ENCODE data around the gene CUX1.

The CUX1 gene

DNA sequence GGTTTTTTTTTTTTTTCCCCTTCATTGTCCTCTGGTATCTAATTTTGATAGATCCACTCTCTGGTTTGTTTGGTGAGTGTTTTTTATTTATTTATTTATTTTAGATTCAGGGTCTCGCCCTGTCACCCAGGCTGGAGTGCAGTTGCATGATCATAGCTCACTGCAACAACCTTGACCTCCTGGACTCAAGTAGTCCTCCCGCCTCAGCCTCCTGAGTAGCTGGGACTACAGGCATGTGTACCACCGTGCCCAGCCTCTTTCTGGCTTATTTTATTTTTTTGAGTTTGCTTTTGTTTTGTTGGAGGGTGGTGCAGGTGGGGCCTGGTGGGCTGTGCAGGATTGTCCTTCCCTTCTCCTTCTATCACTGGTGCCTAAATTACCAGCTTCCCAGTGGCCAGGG is 282.0 kb downstream of the CUX1 start:
- Histone ChIP-seq H3K9me3 (no peaks in the 10 kb centered on the region), H3K36me3 (peaks cover 72% of the 10 kb centered on the region), H3K27ac (no peak overlapping the region)

DNA sequence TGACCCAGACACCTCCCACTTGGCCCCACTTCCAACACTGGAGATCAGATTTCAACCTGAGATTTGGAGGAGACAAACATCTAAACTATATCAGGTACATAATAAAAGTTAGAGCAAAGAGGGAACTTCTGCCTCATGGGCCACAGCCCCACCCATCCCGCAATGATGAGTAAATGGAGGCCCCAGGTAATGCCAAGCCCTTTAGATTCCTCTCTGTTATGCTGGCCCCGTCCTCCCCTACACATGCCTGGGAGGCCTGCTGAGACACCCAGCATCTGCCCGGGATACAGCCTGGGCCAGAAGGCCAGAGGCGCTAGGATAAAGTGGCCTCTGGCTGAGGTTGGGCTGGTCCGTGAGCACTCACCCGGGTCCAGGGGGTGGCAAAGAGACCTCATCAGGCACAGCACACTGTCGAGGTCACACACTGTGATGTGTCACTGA is 283.7 kb downstream of the CUX1 start:
- Histone ChIP-seq H3K4me3 (ENCODE audit: low read depth in 1 of 2, low read length in 1 of 2) (no peak overlapping the region), H3K36me3 (peaks cover 81% of the 10 kb centered on the region), H3K27ac (no peak overlapping the region), H3K27me3 (no peaks in the 10 kb centered on the region), H3K9me3 (no peaks in the 10 kb centered on the region), H3K4me1 (ENCODE audit: control insufficient read depth in 1 of 2, insufficient read depth in 1 of 2, low read depth in 1 of 2, low read length in 1 of 2) (no peaks in the 10 kb centered on the region)
- TF ChIP-seq CTCF (IDR thresholded peaks at IDR 0.05) = no peak

More for the DNA sequence above, 282.0 kb downstream of the CUX1 start:
- H3K27me3 ChIP-seq = no peaks in the 10 kb centered on the region
- no peak overlapping the region for H3K4me3 ChIP-seq (ENCODE audit: low read depth in 1 of 2, low read length in 1 of 2)
- TF ChIP-seq CTCF (IDR thresholded peaks at IDR 0.05) = no peak
- no peaks in the 10 kb centered on the region for H3K4me1 ChIP-seq (ENCODE audit: control insufficient read depth in 1 of 2, insufficient read depth in 1 of 2, low read depth in 1 of 2, low read length in 1 of 2)

DNA sequence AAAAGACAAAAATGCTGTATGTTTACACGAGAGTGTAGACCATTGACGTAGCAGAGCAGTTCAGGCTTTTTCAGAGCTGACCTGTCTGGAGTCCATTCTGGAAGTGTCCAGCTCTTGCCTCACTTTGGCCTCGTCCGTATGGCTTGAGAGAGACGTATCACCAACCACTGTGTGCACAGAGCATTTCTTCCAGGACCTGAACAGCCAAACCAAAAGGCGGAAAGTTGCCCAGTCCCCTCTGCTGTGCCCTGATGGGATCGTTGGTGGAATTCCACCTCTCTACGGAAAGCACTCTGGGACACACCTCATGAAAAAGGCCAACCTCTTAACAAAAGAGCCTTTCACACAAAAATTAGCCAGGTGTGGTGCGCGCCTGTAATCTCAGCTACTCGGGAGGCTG is 284.5 kb downstream of the CUX1 start:
- Histone ChIP-seq H3K36me3 (peaks cover 86% of the 10 kb centered on the region), H3K27me3 (no peaks in the 10 kb centered on the region), H3K4me3 (ENCODE audit: low read depth in 1 of 2, low read length in 1 of 2) (no peak overlapping the region), H3K27ac (no peak overlapping the region), H3K9me3 (no peaks in the 10 kb centered on the region), H3K4me1 (ENCODE audit: control insufficient read depth in 1 of 2, insufficient read depth in 1 of 2, low read depth in 1 of 2, low read length in 1 of 2) (no peaks in the 10 kb centered on the region)
- TF ChIP-seq CTCF (IDR thresholded peaks at IDR 0.05) = no peak

DNA sequence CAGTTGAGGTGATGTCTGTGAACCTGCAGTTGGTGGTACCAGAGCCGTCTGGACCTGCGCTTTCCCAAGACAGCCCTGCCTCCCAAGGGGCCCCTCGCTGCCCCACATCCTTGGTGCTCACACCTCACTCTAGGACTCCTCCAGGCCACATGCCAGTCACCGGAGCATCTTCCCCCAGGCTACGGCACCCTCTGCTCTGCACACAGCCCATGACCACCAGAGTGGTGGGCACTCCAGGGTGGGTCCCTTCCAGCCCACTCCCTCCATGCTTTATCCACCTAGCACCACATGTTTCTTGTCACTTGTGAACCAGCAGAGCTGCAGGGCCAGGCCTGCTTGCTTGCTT is 285.6 kb downstream of the CUX1 start:
- H3K9me3 ChIP-seq = no peaks in the 10 kb centered on the region
- no peaks in the 10 kb centered on the region for H3K4me1 ChIP-seq (ENCODE audit: control insufficient read depth in 1 of 2, insufficient read depth in 1 of 2, low read depth in 1 of 2, low read length in 1 of 2)
- H3K27ac ChIP-seq = no peak overlapping the region
- TF ChIP-seq CTCF (IDR thresholded peaks at IDR 0.05) = no peak
- H3K27me3 ChIP-seq = no peaks in the 10 kb centered on the region
- H3K4me3 ChIP-seq (ENCODE audit: low read depth in 1 of 2, low read length in 1 of 2) = no peak overlapping the region
- peaks cover 88% of the 10 kb centered on the region for H3K36me3 ChIP-seq

DNA sequence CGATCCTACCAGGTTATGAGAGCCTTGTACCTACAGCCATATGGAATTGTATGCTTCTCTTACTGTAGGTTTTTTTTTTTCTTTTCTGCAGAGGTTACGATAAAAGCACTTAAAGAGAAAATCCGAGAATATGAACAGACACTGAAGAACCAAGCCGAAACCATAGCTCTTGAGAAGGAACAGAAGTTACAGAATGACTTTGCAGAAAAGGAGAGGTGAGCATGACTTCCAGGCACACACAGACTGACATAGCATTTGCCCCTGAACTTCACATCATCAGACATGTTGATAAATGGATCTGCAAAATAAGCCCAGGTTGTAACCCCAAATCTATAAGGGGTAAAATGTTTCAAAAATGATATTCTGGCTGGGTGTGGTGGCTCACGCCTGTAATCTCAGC is 286.8 kb downstream of the CUX1 start:
- H3K4me3 ChIP-seq (ENCODE audit: low read depth in 1 of 2, low read length in 1 of 2) = no peak overlapping the region
- no peaks in the 10 kb centered on the region for H3K27me3 ChIP-seq
- H3K4me1 ChIP-seq (ENCODE audit: control insufficient read depth in 1 of 2, insufficient read depth in 1 of 2, low read depth in 1 of 2, low read length in 1 of 2) = no peaks in the 10 kb centered on the region
- no peak for TF ChIP-seq CTCF (IDR thresholded peaks at IDR 0.05)
- H3K27ac ChIP-seq = no peak overlapping the region
- no peaks in the 10 kb centered on the region for H3K9me3 ChIP-seq
- H3K36me3 ChIP-seq = peaks cover 90% of the 10 kb centered on the region

DNA sequence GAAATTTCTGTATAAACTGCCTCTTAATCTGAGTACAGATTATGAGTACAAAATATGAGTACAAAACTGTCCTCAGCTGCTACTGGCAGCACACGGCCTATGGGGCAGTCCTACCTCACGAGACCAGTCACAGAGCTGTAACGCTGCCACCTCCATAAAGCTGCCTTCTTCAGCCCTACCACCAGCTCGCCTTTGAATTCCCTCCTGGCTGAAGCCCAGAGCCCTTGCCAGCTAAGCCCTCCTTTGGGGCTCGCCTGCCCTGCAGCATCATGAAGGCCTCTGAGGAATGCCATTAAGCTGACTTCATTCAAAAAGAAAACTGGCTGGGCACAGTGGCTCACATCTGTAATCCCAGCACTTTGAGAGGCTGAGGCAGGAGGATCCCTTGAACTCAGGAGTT is 289.2 kb downstream of the CUX1 start:
- Histone ChIP-seq H3K4me1 (ENCODE audit: control insufficient read depth in 1 of 2, insufficient read depth in 1 of 2, low read depth in 1 of 2, low read length in 1 of 2) (no peaks in the 10 kb centered on the region), H3K36me3 (peaks cover 89% of the 10 kb centered on the region)
- TF ChIP-seq CTCF (IDR thresholded peaks at IDR 0.05) = no peak

More for the DNA sequence above, 289.2 kb downstream of the CUX1 start:
- Histone ChIP-seq H3K9me3 (no peaks in the 10 kb centered on the region), H3K4me3 (ENCODE audit: low read depth in 1 of 2, low read length in 1 of 2) (no peak overlapping the region), H3K27ac (no peak overlapping the region), H3K27me3 (no peaks in the 10 kb centered on the region)

Measured in neutrophil (primary cell).